Measurements from ENCODE around the gene TUBGCP3. TPM values are rescaled to one million over a fixed set of nuclear protein-coding genes. Genes with fewer than 3 reads are reported as not detected.

TUBGCP3 gene
- total RNA-seq, 1 experiment from 2014 or later: 51.1 TPM

DNA sequence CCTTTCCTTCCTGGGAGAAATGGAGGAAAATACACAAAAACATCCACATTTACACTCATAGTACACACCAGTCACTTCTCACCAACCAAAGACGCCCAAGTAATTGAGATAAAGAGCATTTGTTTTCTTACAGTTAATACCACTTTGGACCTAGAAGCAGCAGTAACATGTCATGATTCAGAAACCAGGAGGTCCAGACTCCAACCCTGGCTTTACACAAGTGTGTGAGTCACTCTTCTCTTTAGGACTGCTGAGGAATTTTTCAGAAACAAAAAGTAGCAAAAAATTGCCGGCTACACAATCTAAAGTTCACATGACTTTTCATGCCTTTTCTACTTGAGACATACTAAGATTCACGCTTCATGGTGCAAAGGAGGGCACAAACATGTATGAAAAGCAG, 42.1 kb downstream of the TUBGCP3 start:
- ChIA-PET POLR2A (no interaction called here), CTCF (no interaction called here)
- peaks cover 3% of the 10 kb centered on the region; the same call in 1 of the 2 replicates for H3K36me3 ChIP-seq (ENCODE audit: control insufficient read depth, insufficient read depth, low read length)
- intact Hi-C loops (cut with micrococcal nuclease; ENCODE audit: unreplicated experiment): no loop called here
- no peaks in the 10 kb centered on the region for H3K27me3 ChIP-seq (replicated peaks; ENCODE audit: control insufficient read depth, insufficient read depth, low read length)
- Mint-ChIP-seq H3K9me3 (ENCODE audit: unreplicated experiment) (no peaks in the 10 kb centered on the region), H3K27ac (ENCODE audit: unreplicated experiment) (no peak overlapping the region), H3K4me1 (ENCODE audit: low read depth, unreplicated experiment) (no peaks in the 10 kb centered on the region), H3K36me3 (ENCODE audit: insufficient read depth, unreplicated experiment) (peaks cover 55% of the 10 kb centered on the region), H3K4me3 (ENCODE audit: unreplicated experiment) (no peak overlapping the region), H3K27me3 (ENCODE audit: insufficient read depth, unreplicated experiment) (no peaks in the 10 kb centered on the region)
- no peaks in the 10 kb centered on the region for H3K4me1 ChIP-seq
- no TSS peak for BruUV-seq (replicated peaks)
- H3K9me3 ChIP-seq: 0 out of 2 replicates have a peak, but pooled peaks cover 2% of the 10 kb centered on the region
- DNase-seq: no peak
- H3K4me3 ChIP-seq (ENCODE audit: low read depth, low read length): no peak overlapping the region
- TF ChIP-seq, protein P1, sequence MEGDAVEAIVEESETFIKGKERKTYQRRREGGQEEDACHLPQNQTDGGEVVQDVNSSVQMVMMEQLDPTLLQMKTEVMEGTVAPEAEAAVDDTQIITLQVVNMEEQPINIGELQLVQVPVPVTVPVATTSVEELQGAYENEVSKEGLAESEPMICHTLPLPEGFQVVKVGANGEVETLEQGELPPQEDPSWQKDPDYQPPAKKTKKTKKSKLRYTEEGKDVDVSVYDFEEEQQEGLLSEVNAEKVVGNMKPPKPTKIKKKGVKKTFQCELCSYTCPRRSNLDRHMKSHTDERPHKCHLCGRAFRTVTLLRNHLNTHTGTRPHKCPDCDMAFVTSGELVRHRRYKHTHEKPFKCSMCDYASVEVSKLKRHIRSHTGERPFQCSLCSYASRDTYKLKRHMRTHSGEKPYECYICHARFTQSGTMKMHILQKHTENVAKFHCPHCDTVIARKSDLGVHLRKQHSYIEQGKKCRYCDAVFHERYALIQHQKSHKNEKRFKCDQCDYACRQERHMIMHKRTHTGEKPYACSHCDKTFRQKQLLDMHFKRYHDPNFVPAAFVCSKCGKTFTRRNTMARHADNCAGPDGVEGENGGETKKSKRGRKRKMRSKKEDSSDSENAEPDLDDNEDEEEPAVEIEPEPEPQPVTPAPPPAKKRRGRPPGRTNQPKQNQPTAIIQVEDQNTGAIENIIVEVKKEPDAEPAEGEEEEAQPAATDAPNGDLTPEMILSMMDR (IDR thresholded peaks at IDR 0.05; ENCODE audit: insufficient read depth in 1 of 2, low read depth in 1 of 2, low read length in 1 of 2, severe bottlenecking in 1 of 2, unreplicated experiment in 1 of 2): no peak

DNA sequence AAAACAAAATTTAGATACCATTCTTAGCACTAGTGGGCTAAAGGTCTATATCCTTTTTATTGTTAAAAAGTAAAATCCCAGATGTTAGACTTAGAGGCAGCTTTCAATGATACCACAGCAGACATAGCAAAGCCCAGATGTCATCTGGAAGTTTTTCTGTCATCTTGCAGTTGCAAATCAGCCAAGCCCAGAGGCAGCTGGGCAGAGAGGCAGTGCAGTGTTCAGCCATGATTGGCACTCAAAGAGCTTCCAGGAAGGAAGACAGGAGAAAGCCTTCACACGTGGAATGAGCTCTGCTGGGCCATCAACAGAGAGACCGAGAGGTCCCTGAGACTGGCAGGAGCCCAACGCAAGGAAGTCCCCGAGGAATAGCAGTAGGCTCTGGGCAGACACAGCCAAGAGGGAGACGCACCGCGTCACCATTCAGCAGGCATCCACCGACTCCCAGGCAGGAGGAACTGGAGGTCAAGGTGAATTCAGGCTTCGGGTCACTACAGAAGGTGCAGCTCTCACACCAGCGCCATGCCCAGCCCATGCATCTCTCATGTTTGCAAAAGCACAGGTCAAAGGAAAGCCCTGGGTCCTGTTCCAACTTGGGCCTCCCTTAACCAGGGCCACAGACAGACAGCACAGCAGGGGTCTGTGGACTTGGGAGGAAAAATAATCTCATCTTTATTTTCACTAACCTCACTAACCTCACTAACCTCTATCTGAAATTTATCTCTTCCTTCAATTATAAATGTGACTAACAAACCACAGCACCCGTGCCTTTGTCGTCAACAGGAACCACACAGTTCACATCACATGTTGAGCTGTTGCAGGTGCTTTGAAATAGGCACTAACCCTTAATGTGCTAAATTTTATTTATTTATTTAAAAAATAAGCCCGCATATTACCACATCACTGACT, 54.9 kb downstream of the TUBGCP3 start:
- Mint-ChIP-seq H3K9me3 (ENCODE audit: unreplicated experiment) (no peaks in the 10 kb centered on the region), H3K4me3 (ENCODE audit: unreplicated experiment) (no peak overlapping the region), H3K27me3 (ENCODE audit: insufficient read depth, unreplicated experiment) (no peaks in the 10 kb centered on the region), H3K27ac (ENCODE audit: unreplicated experiment) (no peak overlapping the region), H3K4me1 (ENCODE audit: low read depth, unreplicated experiment) (no peaks in the 10 kb centered on the region), H3K36me3 (ENCODE audit: insufficient read depth, unreplicated experiment) (peaks cover 20% of the 10 kb centered on the region)
- ChIA-PET POLR2A (no interaction called here), CTCF (no interaction called here)
- H3K4me3 ChIP-seq (ENCODE audit: low read depth, low read length): no peak overlapping the region
- no peaks in the 10 kb centered on the region for H3K27me3 ChIP-seq (replicated peaks; ENCODE audit: control insufficient read depth, insufficient read depth, low read length)
- BruUV-seq (replicated peaks): no TSS peak
- intact Hi-C loops (cut with micrococcal nuclease; ENCODE audit: unreplicated experiment): no loop called here
- H3K4me1 ChIP-seq: no peaks in the 10 kb centered on the region
- DNase-seq: no peak
- TF ChIP-seq, protein P1 (IDR thresholded peaks at IDR 0.05; ENCODE audit: insufficient read depth in 1 of 2, low read depth in 1 of 2, low read length in 1 of 2, severe bottlenecking in 1 of 2, unreplicated experiment in 1 of 2): no peak
- H3K9me3 ChIP-seq: no peaks in the 10 kb centered on the region
- 0 out of 2 replicates have a peak, but pooled peaks cover 1% of the 10 kb centered on the region for H3K36me3 ChIP-seq (ENCODE audit: control insufficient read depth, insufficient read depth, low read length)

DNA sequence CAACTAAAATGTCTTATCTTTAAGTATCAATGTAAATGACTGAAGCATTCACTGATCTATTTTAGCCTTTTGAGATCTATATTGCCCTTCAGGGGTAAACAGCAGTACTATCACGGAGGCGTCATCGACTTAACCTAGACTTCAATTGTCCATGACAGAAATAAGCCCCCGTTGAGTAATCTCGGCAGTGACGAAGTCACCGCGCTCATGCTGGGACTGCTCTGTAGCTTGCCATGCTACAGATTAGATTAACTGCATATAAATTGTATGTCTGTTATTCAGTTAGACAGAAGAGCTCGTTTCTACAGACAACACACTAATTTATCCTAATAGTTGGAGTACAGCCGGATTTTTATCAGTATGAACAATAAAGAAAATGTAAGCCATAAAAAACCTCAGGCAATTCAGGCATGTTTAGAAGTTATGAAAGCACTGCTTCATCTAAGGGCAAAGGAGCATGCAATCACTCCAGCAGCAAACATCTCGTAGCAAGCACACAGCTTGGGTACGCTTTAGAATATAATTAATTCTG, 56.6 kb downstream of the TUBGCP3 start:
- ChIA-PET CTCF (no interaction called here), POLR2A (no interaction called here)
- H3K27me3 Mint-ChIP-seq (ENCODE audit: insufficient read depth, unreplicated experiment): no peaks in the 10 kb centered on the region
- Histone ChIP-seq H3K4me1 (no peaks in the 10 kb centered on the region), H3K36me3 (ENCODE audit: control insufficient read depth, insufficient read depth, low read length) (0 out of 2 replicates have a peak, but pooled peaks cover 1% of the 10 kb centered on the region), H3K27me3 (replicated peaks; ENCODE audit: control insufficient read depth, insufficient read depth, low read length) (no peaks in the 10 kb centered on the region), H3K9me3 (no peaks in the 10 kb centered on the region), H3K4me3 (ENCODE audit: low read depth, low read length) (no peak overlapping the region)
- H3K27ac Mint-ChIP-seq (ENCODE audit: unreplicated experiment): no peak overlapping the region
- H3K4me3 Mint-ChIP-seq (ENCODE audit: unreplicated experiment): no peak overlapping the region
- H3K4me1 Mint-ChIP-seq (ENCODE audit: low read depth, unreplicated experiment): no peaks in the 10 kb centered on the region
- no TSS peak for BruUV-seq (replicated peaks)
- no peak for DNase-seq
- peaks cover 8% of the 10 kb centered on the region for H3K36me3 Mint-ChIP-seq (ENCODE audit: insufficient read depth, unreplicated experiment)
- H3K9me3 Mint-ChIP-seq (ENCODE audit: unreplicated experiment): no peaks in the 10 kb centered on the region
- intact Hi-C loops (cut with micrococcal nuclease; ENCODE audit: unreplicated experiment): no loop called here
- TF ChIP-seq, protein P1 (IDR thresholded peaks at IDR 0.05; ENCODE audit: insufficient read depth in 1 of 2, low read depth in 1 of 2, low read length in 1 of 2, severe bottlenecking in 1 of 2, unreplicated experiment in 1 of 2): no peak

All from Caco-2 (cell line).